Measurements from ENCODE around the gene ARHGAP19.

ARHGAP19 gene

GRCh38 chr10:97292097-97292861 is at the start of gene ARHGAP19:
TSS of gene ARHGAP19 (minus strand) at chr10:97292637. CDS start at chr10:97292627, 10 bp downstream.
- peak; percentile 94 for DNase-seq (ENCODE audit: low read depth)

GRCh38 chr10:97341416-97341815 is 49.0 kb upstream of the ARHGAP19 start:
- DNase-seq (ENCODE audit: low read depth), result no peak

- DNase-seq (ENCODE audit: low read depth), result no peak
Measured at GRCh38 chr10:97338041-97338440, 45.6 kb upstream of the ARHGAP19 start.

GRCh38 chr10:97336942-97337831 is 44.8 kb upstream of the ARHGAP19 start:
- no peak for DNase-seq (ENCODE audit: low read depth)

GRCh38 chr10:97336446-97336845 is 44.0 kb upstream of the ARHGAP19 start:
- DNase-seq (ENCODE audit: low read depth), result no peak

GRCh38 chr10:97336006-97336405 is 43.6 kb upstream of the ARHGAP19 start:
- DNase-seq (ENCODE audit: low read depth), result no peak

GRCh38 chr10:97335188-97335619 is 42.8 kb upstream of the ARHGAP19 start:
- no peak for DNase-seq (ENCODE audit: low read depth)

GRCh38 chr10:97334370-97335175 is 42.1 kb upstream of the ARHGAP19 start, which contains the start of gene FRAT2:
TSS of gene FRAT2 (minus strand) at chr10:97334729. CDS start at chr10:97334572, 157 bp downstream.
- peak; percentile 81 for DNase-seq (ENCODE audit: low read depth)

GRCh38 chr10:97333601-97334369 is 41.3 kb upstream of the ARHGAP19 start:
- no peak for DNase-seq (ENCODE audit: low read depth)

- no peak for DNase-seq (ENCODE audit: low read depth)
Measured at GRCh38 chr10:97333351-97333600, 40.8 kb upstream of the ARHGAP19 start.

- DNase-seq (ENCODE audit: low read depth), result no peak
Measured at GRCh38 chr10:97332591-97333350, 40.3 kb upstream of the ARHGAP19 start.

- no peak for DNase-seq (ENCODE audit: low read depth)
Measured at GRCh38 chr10:97331153-97331703, 38.8 kb upstream of the ARHGAP19 start.

GRCh38 chr10:97329766-97330165 is 37.3 kb upstream of the ARHGAP19 start:
- no peak for DNase-seq (ENCODE audit: low read depth)

GRCh38 chr10:97328646-97329453 is 36.4 kb upstream of the ARHGAP19 start:
- DNase-seq (ENCODE audit: low read depth), result no peak

- DNase-seq (ENCODE audit: low read depth), result no peak
Measured at GRCh38 chr10:97327348-97328294, 35.2 kb upstream of the ARHGAP19 start.

GRCh38 chr10:97325754-97326153 is 33.3 kb upstream of the ARHGAP19 start:
- no peak for DNase-seq (ENCODE audit: low read depth)

- DNase-seq (ENCODE audit: low read depth), result no peak
Measured at GRCh38 chr10:97323501-97323900, 31.1 kb upstream of the ARHGAP19 start.

GRCh38 chr10:97321804-97322190 is 29.4 kb upstream of the ARHGAP19 start:
- no peak for DNase-seq (ENCODE audit: low read depth)

Measured in stimulated activated CD4-positive, alpha-beta T cell treated with anti-CD3 and anti-CD28 coated beads, Interleukin-2, amount 100 ng/mL, for 4 hours (primary cell).